MM.1S (cell line): Measurements from ENCODE around the gene MYLK4.

Source experiments
- DNase-seq: peaks from one replicate; pipeline ENCODE4 v3.0.0-alpha.2; 2015
- H2AFZ ChIP-seq: fragments of 300-600 bp; sonication (generic); 2 replicates; pipeline ENCODE4 v1.6.0; 2016; ENCODE audit warnings: antibody characterized with exemption, low read length
- H3F3A ChIP-seq: fragments of 300-600 bp; sonication (generic); 2 replicates; pipeline ENCODE4 v1.6.1; 2016; ENCODE audit warnings: mild to moderate bottlenecking, antibody characterized with exemption, low read length, moderate library complexity, mixed read lengths; ENCODE audit not compliant: insufficient read depth
- H3K27ac ChIP-seq: fragments of 300-600 bp; sonication (generic); 2 replicates; pipeline ENCODE4 v1.5.1; 2016; ENCODE audit warnings: mild to moderate bottlenecking, low read length
- H3K27me3 ChIP-seq: fragments of 300-600 bp; sonication (generic); replicated peaks from 2 replicates; pipeline ENCODE4 v1.6.0; 2016; ENCODE audit warnings: low read length; ENCODE audit not compliant: insufficient read depth
- H3K36me3 ChIP-seq: fragments of 300-600 bp; sonication (generic); replicated peaks from 2 replicates; pipeline ENCODE4 v1.6.1; 2016; ENCODE audit warnings: mild to moderate bottlenecking, low read length, mixed read lengths; ENCODE audit not compliant: insufficient read depth
- H3K4me1 ChIP-seq: fragments of 300-600 bp; sonication (generic); 2 replicates; pipeline ENCODE4 v1.6.1; 2016; ENCODE audit warnings: low read length, mixed read lengths
- H3K4me2 ChIP-seq: fragments of 300-600 bp; sonication (generic); 2 replicates; pipeline ENCODE4 v1.6.0; 2016; ENCODE audit warnings: low read depth, low read length
- H3K4me3 ChIP-seq: fragments of 300-600 bp; sonication (generic); 2 replicates; pipeline ENCODE4 v1.5.1; 2016; ENCODE audit warnings: low read length, mixed read lengths
- H3K79me2 ChIP-seq: fragments of 300-600 bp; sonication (generic); 2 replicates; pipeline ENCODE4 v1.6.1; 2016; ENCODE audit warnings: mixed run types, low read length, mixed read lengths
- H3K9ac ChIP-seq: fragments of 300-600 bp; sonication (generic); 2 replicates; pipeline ENCODE4 v1.6.1; 2016; ENCODE audit warnings: low read length, mixed read lengths
- H3K9me2 ChIP-seq: fragments of 300-600 bp; sonication (generic); replicated peaks from 2 replicates; pipeline ENCODE4 v1.6.1; 2016; ENCODE audit warnings: mild to moderate bottlenecking, low read length, mixed read lengths; ENCODE audit not compliant: insufficient read depth
- H3K9me3 ChIP-seq: fragments of 300-600 bp; sonication (generic); replicated peaks from 2 replicates; pipeline ENCODE4 v1.6.1; 2016; ENCODE audit warnings: mild to moderate bottlenecking, low read length, mixed read lengths; ENCODE audit not compliant: insufficient read depth
- H4K20me1 ChIP-seq: fragments of 300-600 bp; sonication (generic); 2 replicates; pipeline ENCODE4 v1.6.1; 2016; ENCODE audit warnings: mild to moderate bottlenecking, low read length, moderate library complexity, mixed read lengths; ENCODE audit not compliant: insufficient read depth
- EZH2 ChIP-seq: fragments of 300-600 bp; sonication (generic); optimal IDR thresholded peaks from 2 replicates; pipeline ENCODE3; 2017; ENCODE audit warnings: low read depth, mild to moderate bottlenecking, antibody characterized with exemption, low read length, mixed read lengths
- EZH2phosphoT487 ChIP-seq: fragments of 300-600 bp; sonication (generic); IDR thresholded peaks from 2 replicates; pipeline ENCODE4 v1.6.1; 2018; ENCODE audit warnings: antibody characterized with exemption, low read length
- TF ChIP-seq, protein P1 (sequence below): fragments of 300-600 bp; sonication (generic); IDR thresholded peaks from 2 replicates; pipeline ENCODE4 v1.5.1; 2016; ENCODE audit warnings: antibody characterized with exemption, low read length, mixed read lengths

Gene MYLK4

DNA sequence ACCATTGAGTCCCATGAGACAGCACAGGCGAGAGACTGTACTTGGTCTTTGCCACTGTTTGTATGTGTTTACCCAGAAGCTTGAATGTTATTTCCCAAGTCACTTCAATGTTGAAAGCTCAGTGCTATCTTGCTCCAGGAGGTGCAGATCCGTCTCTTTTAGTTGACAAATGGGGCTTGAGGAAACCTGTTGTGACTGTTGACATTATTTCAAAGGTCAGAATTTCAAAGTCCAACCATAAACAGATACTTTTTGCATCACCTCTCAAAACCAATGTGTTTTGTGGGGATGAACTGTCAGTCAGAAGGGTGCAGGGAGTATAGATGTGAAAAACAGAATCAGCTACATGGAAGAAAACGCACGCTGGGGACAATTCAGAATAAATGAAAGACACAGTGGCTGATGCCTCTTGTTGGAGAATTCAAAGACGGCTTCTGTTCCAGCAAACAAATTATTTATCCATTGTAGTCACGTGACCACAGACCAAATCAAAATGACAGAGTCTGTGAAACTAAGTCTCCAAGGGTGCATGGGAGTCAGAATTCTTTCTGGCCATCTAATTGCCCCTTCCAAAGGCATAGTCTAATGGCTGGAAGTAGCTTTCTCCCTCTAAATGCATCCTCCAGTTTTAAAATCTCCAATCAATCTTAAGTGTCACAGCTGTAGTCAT is 83.7 kb downstream of the MYLK4 start:
- H4K20me1 ChIP-seq, result no peaks in the 10 kb centered on the region
- no peaks in the 10 kb centered on the region for H3K79me2 ChIP-seq
- no peaks in the 10 kb centered on the region for H3K9me2 ChIP-seq
- H2AFZ ChIP-seq, result no peak overlapping the region
- no peak overlapping the region for H3K4me3 ChIP-seq
- no peaks in the 10 kb centered on the region for H3K36me3 ChIP-seq
- H3K9ac ChIP-seq, result no peak overlapping the region
- no peak overlapping the region for H3K27ac ChIP-seq
- no peak for DNase-seq
- H3K9me3 ChIP-seq, result no peaks in the 10 kb centered on the region
- no peak overlapping the region for H3K4me2 ChIP-seq
- TF ChIP-seq, protein P1, sequence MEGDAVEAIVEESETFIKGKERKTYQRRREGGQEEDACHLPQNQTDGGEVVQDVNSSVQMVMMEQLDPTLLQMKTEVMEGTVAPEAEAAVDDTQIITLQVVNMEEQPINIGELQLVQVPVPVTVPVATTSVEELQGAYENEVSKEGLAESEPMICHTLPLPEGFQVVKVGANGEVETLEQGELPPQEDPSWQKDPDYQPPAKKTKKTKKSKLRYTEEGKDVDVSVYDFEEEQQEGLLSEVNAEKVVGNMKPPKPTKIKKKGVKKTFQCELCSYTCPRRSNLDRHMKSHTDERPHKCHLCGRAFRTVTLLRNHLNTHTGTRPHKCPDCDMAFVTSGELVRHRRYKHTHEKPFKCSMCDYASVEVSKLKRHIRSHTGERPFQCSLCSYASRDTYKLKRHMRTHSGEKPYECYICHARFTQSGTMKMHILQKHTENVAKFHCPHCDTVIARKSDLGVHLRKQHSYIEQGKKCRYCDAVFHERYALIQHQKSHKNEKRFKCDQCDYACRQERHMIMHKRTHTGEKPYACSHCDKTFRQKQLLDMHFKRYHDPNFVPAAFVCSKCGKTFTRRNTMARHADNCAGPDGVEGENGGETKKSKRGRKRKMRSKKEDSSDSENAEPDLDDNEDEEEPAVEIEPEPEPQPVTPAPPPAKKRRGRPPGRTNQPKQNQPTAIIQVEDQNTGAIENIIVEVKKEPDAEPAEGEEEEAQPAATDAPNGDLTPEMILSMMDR, result no peak
- no peak for TF ChIP-seq EZH2phosphoT487
- no peak for TF ChIP-seq EZH2
- no peaks in the 10 kb centered on the region for H3K4me1 ChIP-seq
- no peaks in the 10 kb centered on the region; the same call in 1 of the 2 replicates for H3K27me3 ChIP-seq
- no peaks in the 10 kb centered on the region for H3F3A ChIP-seq

DNA sequence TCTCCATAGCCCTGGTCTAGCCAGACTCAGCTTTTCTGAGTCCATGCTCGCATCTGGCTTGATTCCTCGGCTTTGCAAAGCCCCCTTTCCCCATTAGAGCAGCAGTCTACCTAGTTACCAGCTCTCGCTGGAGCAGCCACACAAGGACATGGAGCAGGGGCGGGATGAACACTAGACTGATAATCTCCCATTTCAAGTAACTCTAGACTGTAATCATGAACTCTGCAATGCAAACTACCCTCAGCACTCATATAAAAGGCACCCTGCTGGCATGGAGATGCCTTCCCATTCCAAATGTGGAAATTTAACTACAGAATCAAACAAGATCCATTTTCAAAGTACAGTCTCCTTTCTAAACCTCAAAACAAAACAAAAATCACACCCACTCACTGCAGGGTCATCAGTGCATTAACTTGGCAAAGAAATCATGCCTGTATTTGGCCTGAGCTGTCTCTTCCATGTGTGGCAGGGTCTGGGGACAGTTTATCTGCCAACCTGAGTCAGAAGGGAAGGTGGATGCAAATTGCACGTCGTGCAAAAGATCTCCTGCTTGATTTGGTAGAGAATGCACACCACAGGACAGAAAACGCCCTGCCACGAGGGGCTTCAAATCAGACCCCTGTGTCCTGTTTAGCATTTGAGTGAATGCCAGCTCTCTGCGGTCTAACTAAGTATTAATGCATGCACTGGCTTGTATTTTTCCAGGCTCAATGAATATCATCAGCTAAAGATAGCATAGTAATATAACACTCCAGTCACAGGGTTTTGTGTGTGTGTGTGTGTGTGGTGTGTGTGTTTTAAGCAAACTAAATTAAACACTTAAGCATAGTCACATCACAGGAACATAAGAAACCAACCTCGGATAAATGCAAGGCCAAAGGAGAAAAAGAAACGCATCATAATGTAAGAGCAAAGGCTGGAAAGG is 85.3 kb downstream of the MYLK4 start:
- Histone ChIP-seq H3K9me3 (no peaks in the 10 kb centered on the region), H4K20me1 (no peaks in the 10 kb centered on the region), H3F3A (no peaks in the 10 kb centered on the region), H3K27me3 (no peaks in the 10 kb centered on the region; the same call in 1 of the 2 replicates), H3K9ac (no peak overlapping the region), H3K9me2 (no peaks in the 10 kb centered on the region), H3K27ac (no peak overlapping the region), H2AFZ (no peak overlapping the region), H3K4me3 (no peak overlapping the region), H3K4me2 (no peak overlapping the region), H3K36me3 (no peaks in the 10 kb centered on the region), H3K4me1 (no peaks in the 10 kb centered on the region), H3K79me2 (no peaks in the 10 kb centered on the region)
- TF ChIP-seq EZH2phosphoT487 (no peak), EZH2 (no peak)
- TF ChIP-seq, protein P1, result no peak
- no peak for DNase-seq

DNA sequence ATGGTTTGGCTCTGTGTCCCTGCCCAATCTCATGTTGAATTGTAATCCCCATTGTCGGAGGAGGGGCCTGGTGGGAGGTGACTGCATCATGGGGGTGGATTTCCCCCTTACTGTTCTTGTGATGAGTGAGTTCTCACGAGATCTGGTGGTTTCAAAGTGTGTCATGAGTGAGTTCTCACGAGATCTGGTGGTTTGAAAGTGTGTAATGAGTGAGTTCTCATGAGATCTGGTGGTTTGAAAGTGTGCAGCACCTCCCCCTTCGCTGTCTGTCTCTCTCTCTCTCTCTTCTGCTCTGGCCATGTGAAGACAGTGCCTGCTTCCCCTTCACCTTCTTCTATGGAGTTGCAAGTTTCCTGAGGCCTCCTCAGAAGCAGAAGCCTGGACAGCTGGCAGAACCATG is 87.6 kb downstream of the MYLK4 start:
- no peak overlapping the region for H3K27ac ChIP-seq
- H3K27me3 ChIP-seq, result no peaks in the 10 kb centered on the region; the same call in 1 of the 2 replicates
- no peak overlapping the region for H3K9ac ChIP-seq
- DNase-seq, result no peak
- H3K4me3 ChIP-seq, result no peak overlapping the region
- no peaks in the 10 kb centered on the region for H3K9me3 ChIP-seq
- H3K79me2 ChIP-seq, result no peaks in the 10 kb centered on the region
- no peaks in the 10 kb centered on the region for H3K36me3 ChIP-seq
- no peak overlapping the region for H2AFZ ChIP-seq
- TF ChIP-seq EZH2 (no peak), EZH2phosphoT487 (no peak)
- TF ChIP-seq, protein P1, result no peak
- H3F3A ChIP-seq, result no peaks in the 10 kb centered on the region
- no peaks in the 10 kb centered on the region for H3K9me2 ChIP-seq
- no peak overlapping the region for H3K4me2 ChIP-seq
- no peaks in the 10 kb centered on the region for H4K20me1 ChIP-seq
- no peaks in the 10 kb centered on the region for H3K4me1 ChIP-seq
